A172 (cell line): ENCODE data around the gene SNX11. TPM values are rescaled to one million over a fixed set of nuclear protein-coding genes. Genes with fewer than 3 reads are reported as not detected.

Source experiments
- DNase-seq: peaks from one replicate; pipeline ENCODE4 v3.0.0-alpha.2; 2015; ENCODE audit warnings: low spot score
- total RNA-seq: library from RNA; depleted of rRNA; stranded (reverse); fragments of >200 nt; shearing (Covaris generic); gene quantifications from 2 replicates; pipeline ENCODE4 v1.2.3, GENCODE V29; 2014

SNX11 gene
- total RNA-seq, 1 experiment from 2014 or later, result 24.8 TPM

- DNase-seq, result no peak
Measured at GRCh38 chr17:48095611-48096010, 12.0 kb upstream of the SNX11 start.

GRCh38 chr17:48100160-48100559 lies 7.4 kb upstream of the SNX11 start:
- no peak for DNase-seq

GRCh38 chr17:48100591-48101011 lies 7.0 kb upstream of the SNX11 start:
- peak; percentile 72 for DNase-seq

- DNase-seq, result peak; percentile 91
Measured at GRCh38 chr17:48101012-48101720, 6.4 kb upstream of the SNX11 start, which contains the start of gene CBX1. Gene CBX1 (minus strand): TSS chr17:48101478. CDS start chr17:48077004, 24,474 bp downstream.

- DNase-seq, result no peak
Measured at GRCh38 chr17:48102043-48102750, 5.4 kb upstream of the SNX11 start.

DNA sequence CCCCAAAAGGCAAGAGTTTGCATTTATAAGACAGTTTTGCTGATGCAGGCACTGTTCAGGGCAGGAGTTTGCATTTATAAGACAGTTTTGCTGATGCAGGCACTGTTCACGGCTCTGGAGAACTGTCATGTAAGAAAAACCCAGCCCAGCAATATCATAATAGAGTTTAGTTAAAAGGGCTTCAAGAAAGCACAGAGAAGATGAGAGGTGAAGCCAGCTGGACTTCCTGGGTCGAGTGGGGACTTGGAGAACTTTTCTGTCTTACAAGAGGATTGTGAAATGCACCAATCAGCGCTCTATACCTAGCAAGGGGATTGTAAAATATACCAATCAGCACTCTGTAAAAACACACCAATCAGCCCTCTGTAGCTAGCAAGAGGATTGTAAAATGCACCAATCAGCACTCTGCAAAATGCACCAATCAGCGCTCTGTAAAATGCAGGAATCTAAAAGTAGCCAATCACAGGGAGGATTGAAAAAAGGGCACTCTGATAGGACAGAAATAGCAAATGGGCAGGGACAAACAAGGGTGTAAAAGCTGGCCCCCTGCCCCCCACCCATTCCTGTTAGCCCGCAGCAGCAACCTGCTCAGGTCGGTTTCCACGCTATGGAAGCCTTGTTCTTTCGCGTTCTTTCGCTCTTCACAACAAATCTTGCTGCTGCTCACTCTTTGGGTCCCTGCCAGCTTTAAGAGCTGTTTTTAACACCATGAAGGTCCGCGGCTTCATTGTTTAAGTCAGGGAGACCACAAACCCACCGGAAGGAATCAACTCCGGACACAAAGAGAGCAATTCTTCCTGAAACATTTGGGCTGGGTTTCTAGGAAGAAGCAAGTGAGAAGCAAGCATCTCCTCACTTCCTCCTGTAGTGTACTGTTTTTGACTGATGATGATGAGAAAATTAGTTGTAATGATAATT lies 4.5 kb upstream of the SNX11 start:
- DNase-seq, result no peak

- no peak for DNase-seq
Measured at GRCh38 chr17:48104440-48104839, 3.1 kb upstream of the SNX11 start.

GRCh38 chr17:48106802-48107136 lies 797 bp upstream of the SNX11 start:
- no peak for DNase-seq

GRCh38 chr17:48110761-48111160 lies 3.2 kb downstream of the SNX11 start:
- no peak for DNase-seq

DNA sequence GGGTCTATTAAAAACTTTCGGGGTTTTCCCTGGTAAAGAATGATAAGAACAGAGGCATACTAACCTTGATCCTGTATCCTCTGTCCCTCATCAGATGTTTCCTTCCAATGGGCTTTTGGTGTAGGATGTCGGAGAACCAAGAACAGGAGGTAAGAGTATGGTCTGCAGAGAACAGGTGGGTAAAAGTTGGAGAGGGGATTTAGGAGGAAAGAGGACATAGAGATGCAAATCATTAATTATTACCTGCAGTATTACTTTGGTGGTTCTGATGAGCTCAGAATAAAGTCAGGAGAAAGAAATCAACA lies 4.3 kb downstream of the SNX11 start:
- no peak for DNase-seq

DNA sequence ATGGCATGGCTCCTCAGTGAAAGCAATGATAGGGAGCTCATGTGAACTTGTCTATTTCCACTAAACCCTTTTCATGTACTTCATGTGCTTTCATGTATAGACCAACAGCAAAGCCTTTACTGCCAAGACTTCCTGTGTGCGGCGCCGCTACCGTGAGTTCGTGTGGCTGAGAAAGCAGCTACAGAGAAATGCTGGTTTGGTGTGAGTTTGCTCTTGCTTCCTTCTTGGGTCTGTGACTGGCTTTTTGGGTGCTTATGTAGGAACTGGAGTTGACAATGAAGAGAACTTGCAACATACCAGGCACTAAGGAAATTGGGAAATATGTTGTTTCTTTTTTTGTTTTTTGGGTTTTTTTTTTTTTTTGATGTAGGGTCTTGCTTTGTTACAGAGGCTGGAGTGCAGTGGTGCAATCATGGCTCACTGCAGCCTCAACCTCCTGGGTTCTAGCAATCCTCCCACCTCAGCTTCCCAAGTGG lies 5.7 kb downstream of the SNX11 start:
- DNase-seq, result no peak

DNA sequence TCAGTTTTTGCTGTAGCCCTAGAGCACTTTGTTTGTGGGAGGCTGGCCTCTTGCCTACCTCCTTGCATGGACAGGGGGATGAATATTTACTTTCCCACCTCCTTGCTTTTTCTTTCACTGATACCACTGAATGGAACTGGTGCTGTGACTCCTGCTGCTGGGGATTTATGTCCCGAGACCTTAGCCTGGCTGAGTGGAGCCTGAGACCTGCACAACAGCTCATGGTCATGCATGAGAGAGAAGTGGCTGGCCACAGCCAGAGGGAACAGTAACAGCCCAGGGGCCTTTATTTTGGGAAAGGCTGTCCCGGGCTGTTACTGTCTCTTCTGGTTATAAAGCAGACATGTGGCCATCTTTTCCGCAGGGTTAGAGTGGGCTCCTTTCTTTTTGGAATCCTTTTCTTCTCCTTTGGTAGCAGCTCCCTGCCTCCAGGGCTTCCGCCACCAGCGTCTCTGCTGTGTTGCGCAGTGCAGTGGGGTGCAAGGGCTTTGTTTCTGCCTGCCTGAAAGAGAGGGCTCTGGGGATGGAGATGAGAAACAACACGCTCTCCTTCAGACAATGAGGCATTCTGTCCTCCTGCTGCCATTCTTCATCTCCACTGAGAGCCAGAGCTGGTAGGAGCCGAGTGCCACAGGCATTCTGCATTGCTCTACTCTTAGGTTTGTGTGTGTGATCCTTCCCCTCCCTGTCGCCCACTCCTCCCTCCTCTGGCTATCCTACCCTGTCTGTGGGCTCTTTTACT lies 14.5 kb downstream of the SNX11 start:
- no peak for DNase-seq

DNA sequence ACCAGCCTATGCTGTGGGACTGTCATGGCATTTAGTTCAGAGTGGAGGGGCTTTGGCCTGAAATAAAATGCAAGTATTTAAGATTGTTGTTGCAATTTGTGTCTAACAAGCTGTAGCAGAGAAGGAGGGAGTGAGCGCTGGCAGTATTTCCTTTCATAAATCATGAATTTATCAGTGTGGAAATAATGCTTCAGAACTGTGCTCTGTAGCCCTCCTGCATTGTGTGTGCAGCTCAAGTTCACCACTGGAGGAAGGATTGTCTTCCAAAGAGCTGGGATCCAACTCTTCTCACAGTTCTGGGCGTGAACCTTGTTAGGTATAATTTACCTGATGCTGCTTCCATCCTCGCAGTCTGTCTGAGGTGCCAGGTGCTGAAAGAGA lies 15.1 kb downstream of the SNX11 start:
- DNase-seq, result no peak

GRCh38 chr17:48123111-48123510 lies 15.5 kb downstream of the SNX11 start:
- no peak for DNase-seq

DNA sequence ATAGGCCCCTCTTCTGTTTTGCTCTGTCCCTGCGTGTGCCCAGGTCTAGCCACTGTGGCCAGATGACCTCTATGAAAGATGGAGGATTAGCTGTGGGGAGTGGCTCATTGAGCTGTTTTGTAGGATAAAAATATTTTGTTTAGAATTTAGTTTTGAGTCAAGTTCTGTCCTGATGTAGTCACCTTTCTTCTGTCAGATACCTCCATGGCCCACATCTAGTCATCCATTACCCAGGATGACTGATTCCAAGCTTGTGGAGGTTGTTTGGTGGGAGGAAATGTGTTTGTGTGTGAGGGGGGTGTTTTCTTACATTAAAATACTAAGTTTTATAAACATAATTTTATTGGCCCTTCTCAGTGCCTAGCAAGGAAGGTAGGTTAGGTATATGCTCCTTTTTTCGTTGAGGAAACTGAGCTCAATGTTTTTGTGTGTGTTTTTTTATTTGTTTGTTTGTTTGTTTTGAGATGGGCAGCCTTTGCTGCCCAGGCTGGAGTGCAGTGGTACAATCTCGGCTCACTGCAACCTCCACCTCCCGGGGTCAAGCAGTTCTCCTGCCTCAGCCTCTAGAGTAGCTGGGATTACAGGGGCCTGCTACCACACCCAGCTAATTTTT lies 16.3 kb downstream of the SNX11 start:
- no peak for DNase-seq

DNA sequence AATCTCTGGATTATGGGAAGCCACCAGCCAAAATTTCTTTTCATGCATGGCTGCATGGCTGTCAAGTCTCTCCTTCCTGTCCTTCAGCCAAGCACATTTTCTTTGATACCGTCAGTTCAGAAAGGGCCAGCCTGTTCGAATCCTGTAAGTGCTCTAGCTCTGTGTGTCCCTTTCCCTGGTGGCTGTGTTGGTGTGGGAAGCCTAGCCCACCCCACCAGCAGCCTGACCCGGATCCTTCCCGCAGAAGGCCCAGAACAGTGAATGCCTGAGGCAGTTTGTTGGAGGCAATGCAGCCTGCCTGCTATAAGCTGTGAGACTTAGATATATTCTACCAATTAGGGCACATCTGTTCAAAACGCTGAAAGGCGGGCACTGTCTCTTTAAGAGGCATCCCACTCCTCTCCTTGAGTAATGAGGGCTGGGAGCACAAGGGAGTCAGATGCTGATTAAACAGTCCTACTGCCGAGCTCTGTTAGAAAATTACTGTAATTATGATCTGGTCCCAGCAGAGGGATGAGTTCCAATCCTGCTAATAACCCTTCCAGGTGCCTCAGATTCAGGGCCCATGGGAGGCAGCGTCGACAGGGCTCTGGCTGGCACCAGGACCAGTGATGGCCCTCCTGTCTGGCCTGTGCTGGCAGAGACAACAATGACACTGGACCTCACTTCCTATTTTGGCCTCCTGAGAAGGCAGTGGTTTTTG lies 18.4 kb downstream of the SNX11 start:
- no peak for DNase-seq

- no peak for DNase-seq
Measured at GRCh38 chr17:48126532-48126850, 18.9 kb downstream of the SNX11 start.

DNA sequence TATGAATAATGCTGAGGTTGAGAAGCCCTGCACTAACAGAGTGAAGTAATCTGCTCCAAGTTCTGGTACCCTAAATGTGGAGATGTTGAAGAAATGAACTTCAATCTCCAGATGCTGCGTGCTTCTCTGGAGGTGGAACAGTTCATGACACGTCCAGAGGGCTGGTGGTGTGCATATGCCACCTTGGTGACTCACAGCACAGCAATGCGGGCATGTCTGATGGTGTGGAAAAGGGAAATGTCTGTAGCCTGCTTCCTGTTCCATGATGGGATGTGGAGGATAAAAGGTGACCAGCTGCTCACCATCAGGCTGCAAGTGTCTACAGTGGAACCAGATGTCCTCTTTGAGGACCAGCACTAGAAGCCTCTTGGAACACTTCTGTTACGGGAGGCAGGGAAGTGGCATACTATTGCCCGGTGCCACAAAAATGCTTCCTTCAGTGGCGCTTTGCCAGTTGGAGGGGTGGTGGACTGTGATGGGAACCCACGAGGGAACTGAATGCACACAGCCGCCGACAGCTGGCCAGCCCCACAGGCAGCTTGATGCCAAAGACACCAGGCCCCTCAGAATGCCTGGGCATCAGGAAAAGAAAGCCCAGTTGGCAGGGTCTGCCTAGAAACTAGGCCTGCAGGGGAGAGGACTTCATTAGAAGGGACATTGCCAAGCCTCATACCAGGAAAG lies 19.9 kb downstream of the SNX11 start:
- DNase-seq, result peak; percentile 86

DNA sequence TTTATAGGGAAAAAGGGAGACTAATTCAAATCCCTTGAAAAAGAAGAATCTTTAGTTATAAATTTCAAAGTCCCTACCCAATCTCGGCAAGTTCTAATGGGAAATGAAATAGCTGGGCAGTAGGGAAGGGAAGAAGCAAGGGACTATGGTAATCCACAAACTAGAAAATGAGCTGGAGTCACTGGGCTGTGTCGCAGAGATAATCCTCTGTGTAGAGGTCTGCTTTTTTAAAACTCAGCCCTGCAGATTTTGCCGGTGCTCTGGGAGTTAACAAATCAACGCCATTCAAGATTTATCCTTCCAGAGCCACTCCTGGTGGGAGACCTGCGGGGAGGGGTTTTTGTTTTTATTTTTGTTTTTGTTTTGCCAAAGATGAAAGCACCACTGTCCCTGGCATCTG lies 20.8 kb downstream of the SNX11 start:
- DNase-seq, result no peak

GRCh38 chr17:48129981-48130380 lies 22.4 kb downstream of the SNX11 start:
- DNase-seq, result no peak
